Esophagus mucosa (tissue), 1 donor: ENCODE results near the gene NDUFS5. TPM values are rescaled to one million over a fixed set of nuclear protein-coding genes. Genes with fewer than 3 reads are reported as not detected.
"Not testable (repeated sequence)": the region's sequence is repeated elsewhere in the genome, so short reads cannot be mapped to it uniquely, and the experiment has no call there.

Experiments
- ATAC-seq: fragments of 200-7000 bp; cut with Tn5 transposase; one replicate; pipeline ENCODE4 v1.9.1; 2020
- total RNA-seq: library from RNA; stranded (reverse); gene quantifications from one replicate; pipeline ENCODE4 v1.2.4, GENCODE V29; 2023
- donor health status: DM: yes; HTN: yes; CAD: no.

Gene NDUFS5
- 165 TPM for total RNA-seq

- peak; percentile 95 for ATAC-seq
Measured at GRCh38 chr1:39026051-39026865, at the start of gene NDUFS5. Gene NDUFS5, plus strand, starts transcription at chr1:39026350. Its CDS starts 2,375 bp downstream, at chr1:39028725.

GRCh38 chr1:38977399-38978244 is 48.5 kb upstream of the NDUFS5 start:
- not testable (repeated sequence) for ATAC-seq

- not testable (repeated sequence) for ATAC-seq
Measured at GRCh38 chr1:38978245-38978542, 48.0 kb upstream of the NDUFS5 start.

GRCh38 chr1:38979380-38979779 is 46.8 kb upstream of the NDUFS5 start:
- ATAC-seq: not testable (repeated sequence)

- ATAC-seq: no peak
Measured at GRCh38 chr1:38989979-38990378, 36.2 kb upstream of the NDUFS5 start.

- no peak for ATAC-seq
Measured at GRCh38 chr1:38990386-38990737, 35.8 kb upstream of the NDUFS5 start.

- peak; percentile 99 for ATAC-seq
Measured at GRCh38 chr1:38990738-38991637, 35.2 kb upstream of the NDUFS5 start, which contains the start of gene AKIRIN1. Gene AKIRIN1, plus strand, starts transcription at chr1:38991276. Its CDS starts 105 bp downstream, at chr1:38991381.

- ATAC-seq: peak; percentile 33
Measured at GRCh38 chr1:38991638-38992411, 34.3 kb upstream of the NDUFS5 start.

- ATAC-seq: no peak
Measured at GRCh38 chr1:38992412-38993111, 33.6 kb upstream of the NDUFS5 start.

- ATAC-seq: no peak
Measured at GRCh38 chr1:38994196-38994595, 32.0 kb upstream of the NDUFS5 start.

- ATAC-seq: no peak
Measured at GRCh38 chr1:38997034-38997900, 28.9 kb upstream of the NDUFS5 start.

- ATAC-seq: no peak
Measured at GRCh38 chr1:38997901-38998190, 28.3 kb upstream of the NDUFS5 start.

- ATAC-seq: peak; percentile 77
Measured at GRCh38 chr1:39001516-39002421, 24.4 kb upstream of the NDUFS5 start.

- no peak for ATAC-seq
Measured at GRCh38 chr1:39003281-39003680, 22.9 kb upstream of the NDUFS5 start.

- no peak for ATAC-seq
Measured at GRCh38 chr1:39003794-39004193, 22.4 kb upstream of the NDUFS5 start.

GRCh38 chr1:39006287-39006686 is 19.9 kb upstream of the NDUFS5 start:
- ATAC-seq: no peak

- ATAC-seq: no peak
Measured at GRCh38 chr1:39006726-39007645, 19.2 kb upstream of the NDUFS5 start.

GRCh38 chr1:39014956-39015355 is 11.2 kb upstream of the NDUFS5 start:
- ATAC-seq: peak; percentile 31
